Gastroesophageal sphincter (tissue), 3 donors: ENCODE data around the gene CNN2.

Source experiments
- CTCF ChIP-seq, 4 experiments: fragments of 200-600 bp in 2 of 4; fragments of 450-650 bp in 2 of 4; sonication (generic) in 1 of 4; IDR thresholded peaks; one replicate each; pipeline ENCODE4 v1.5.1; 2017 to 2019; ENCODE audit warnings: antibody characterized with exemption in 4 of 4, mild to moderate bottlenecking in 2 of 4, moderate library complexity in 2 of 4
- EP300 ChIP-seq: sonication (generic); formaldehyde crosslinking; IDR thresholded peaks from one replicate; pipeline ENCODE4 v1.6.1; 2017; ENCODE audit warnings: antibody characterized with exemption, mild to moderate bottlenecking

GRCh38 chr19:1035998-1036621, 9.7 kb downstream of the CNN2 start:
- TF ChIP-seq CTCF (IDR thresholded peaks at IDR 0.05) (no peak), EP300 (no peak)
